ENCODE data around the gene BTN1A1. TPM values are rescaled to one million over a fixed set of nuclear protein-coding genes. Genes with fewer than 3 reads are reported as not detected.

Gene BTN1A1
- total RNA-seq, 4 donors from 2014 or later, result not detected

DNA sequence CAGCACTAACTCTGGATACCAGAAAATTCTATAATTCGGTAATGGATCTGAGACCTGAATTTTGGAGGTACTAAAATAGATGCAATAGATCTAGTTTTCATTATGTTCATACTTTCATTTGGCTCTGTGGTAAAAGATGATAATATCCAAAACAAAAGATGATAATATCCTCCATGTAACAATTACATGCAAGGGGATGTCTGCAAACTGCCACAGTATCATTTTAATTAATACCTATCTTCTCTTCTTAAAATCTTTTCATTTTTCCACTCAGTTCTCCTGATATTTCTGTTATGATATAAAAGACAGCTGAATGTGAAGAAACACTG, 26.7 kb upstream of the BTN1A1 start:
- no peaks in the 10 kb centered on the region for H3K27me3 ChIP-seq
- peak overlapping the region; percentile 81 to 94 (median 93) for H3K27ac ChIP-seq
- 49 to 61% methylated on average over 1 of the region's 1 CpG for WGBS, 2 donors
- no peak for TF ChIP-seq POLR2A (IDR thresholded peaks at IDR 0.05)
- TF ChIP-seq, protein P1, sequence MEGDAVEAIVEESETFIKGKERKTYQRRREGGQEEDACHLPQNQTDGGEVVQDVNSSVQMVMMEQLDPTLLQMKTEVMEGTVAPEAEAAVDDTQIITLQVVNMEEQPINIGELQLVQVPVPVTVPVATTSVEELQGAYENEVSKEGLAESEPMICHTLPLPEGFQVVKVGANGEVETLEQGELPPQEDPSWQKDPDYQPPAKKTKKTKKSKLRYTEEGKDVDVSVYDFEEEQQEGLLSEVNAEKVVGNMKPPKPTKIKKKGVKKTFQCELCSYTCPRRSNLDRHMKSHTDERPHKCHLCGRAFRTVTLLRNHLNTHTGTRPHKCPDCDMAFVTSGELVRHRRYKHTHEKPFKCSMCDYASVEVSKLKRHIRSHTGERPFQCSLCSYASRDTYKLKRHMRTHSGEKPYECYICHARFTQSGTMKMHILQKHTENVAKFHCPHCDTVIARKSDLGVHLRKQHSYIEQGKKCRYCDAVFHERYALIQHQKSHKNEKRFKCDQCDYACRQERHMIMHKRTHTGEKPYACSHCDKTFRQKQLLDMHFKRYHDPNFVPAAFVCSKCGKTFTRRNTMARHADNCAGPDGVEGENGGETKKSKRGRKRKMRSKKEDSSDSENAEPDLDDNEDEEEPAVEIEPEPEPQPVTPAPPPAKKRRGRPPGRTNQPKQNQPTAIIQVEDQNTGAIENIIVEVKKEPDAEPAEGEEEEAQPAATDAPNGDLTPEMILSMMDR (IDR thresholded peaks at IDR 0.05), result no peak
- intact Hi-C loops (cut with DNase I), result no loop called here
- H3K4me1 ChIP-seq, result peaks cover 8 to 32% (median 9%) of the 10 kb centered on the region in 3 donors
- H3K4me3 ChIP-seq, result peak overlapping the region; percentile 30 to 69 (median 50)
- no peak for DNase-seq
- H3K36me3 ChIP-seq, result peaks cover 0 to 21% (median 6%) of the 10 kb centered on the region in 3 donors
- no peaks in the 10 kb centered on the region for H3K9me3 ChIP-seq

DNA sequence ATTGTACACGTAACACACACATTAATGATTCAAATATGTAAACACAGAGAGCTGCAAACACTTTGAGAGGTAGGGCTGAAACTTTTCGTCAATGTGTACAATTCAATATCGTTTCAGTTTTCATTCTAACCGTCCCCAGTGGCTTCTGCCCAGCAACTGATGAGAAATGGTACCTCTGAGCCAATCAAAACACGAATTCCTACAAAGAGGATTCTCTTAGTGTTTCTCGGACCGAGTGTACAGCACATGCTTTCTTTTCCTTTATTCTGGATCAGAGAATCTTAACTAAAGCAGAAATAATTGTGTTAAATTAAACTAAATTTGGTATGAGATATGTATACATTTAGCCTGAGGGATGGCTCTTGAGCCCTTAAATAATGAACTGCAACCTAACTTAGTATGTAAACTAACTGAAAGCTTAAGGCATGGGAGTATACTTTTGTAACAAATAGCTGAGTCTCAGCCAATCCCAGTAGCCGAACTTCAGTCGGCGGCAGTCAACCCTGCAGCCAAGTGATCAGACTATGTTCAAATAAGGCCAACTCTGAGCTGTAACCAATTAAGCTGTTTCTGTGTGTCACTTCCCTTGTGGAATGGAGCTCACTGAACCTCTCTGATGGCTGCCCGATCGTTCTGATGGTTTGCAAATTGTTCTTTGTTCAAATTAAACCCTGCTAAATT, 26.2 kb upstream of the BTN1A1 start:
- Histone ChIP-seq H3K36me3 (peaks cover 0 to 16% (median 2%) of the 10 kb centered on the region in 3 donors), H3K4me3 (peak overlapping the region; percentile 30 to 69 (median 50)), H3K27me3 (no peaks in the 10 kb centered on the region), H3K9me3 (no peaks in the 10 kb centered on the region), H3K4me1 (peaks cover 8 to 32% (median 9%) of the 10 kb centered on the region in 3 donors), H3K27ac (peak overlapping the region; percentile 81 to 94 (median 93))
- peak; percentile 31 for DNase-seq
- TF ChIP-seq, protein P1 (IDR thresholded peaks at IDR 0.05), result no peak
- TF ChIP-seq POLR2A (IDR thresholded peaks at IDR 0.05), result peak in 3 of 4 donors; percentile 63 to 91 (median 80)
- intact Hi-C loops (cut with DNase I), result no loop called here
- 0% methylated on average over 12 of the region's 12 CpGs for WGBS, 2 donors

DNA sequence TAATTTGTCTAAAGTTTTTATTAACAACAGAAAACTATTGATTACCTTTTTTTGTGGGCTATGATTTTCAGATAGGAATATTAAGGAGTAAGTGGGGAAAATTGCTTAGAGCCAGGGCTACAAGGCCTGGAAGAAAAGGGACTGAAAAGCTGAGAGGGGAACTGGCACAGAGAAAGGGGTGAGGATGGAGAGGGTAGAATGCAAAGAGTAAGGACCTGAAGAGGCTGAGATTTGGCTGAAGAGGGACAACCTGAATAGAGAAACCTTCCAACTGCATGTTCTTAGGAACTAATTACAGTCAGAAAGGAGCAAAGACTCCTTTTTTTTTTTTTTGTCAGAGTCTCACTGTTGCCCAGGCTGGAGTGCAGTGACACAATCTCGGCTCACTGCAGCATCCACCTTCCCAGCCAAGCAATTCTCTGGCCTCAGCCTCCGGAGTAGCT, 25.6 kb upstream of the BTN1A1 start:
- Histone ChIP-seq H3K9me3 (no peaks in the 10 kb centered on the region), H3K27me3 (no peaks in the 10 kb centered on the region), H3K4me3 (peak overlapping the region; percentile 30 to 69 (median 50)), H3K36me3 (peaks cover 0 to 10% (median 0%) of the 10 kb centered on the region in 3 donors), H3K27ac (peak overlapping the region; percentile 81 to 94 (median 93)), H3K4me1 (peaks cover 8 to 32% (median 9%) of the 10 kb centered on the region in 3 donors)
- no peak for DNase-seq
- WGBS, 2 donors, result 29 to 50% methylated on average over 2 of the region's 2 CpGs
- intact Hi-C loops (cut with DNase I), result no loop called here
- TF ChIP-seq POLR2A (IDR thresholded peaks at IDR 0.05), result no peak
- TF ChIP-seq, protein P1 (IDR thresholded peaks at IDR 0.05), result no peak

DNA sequence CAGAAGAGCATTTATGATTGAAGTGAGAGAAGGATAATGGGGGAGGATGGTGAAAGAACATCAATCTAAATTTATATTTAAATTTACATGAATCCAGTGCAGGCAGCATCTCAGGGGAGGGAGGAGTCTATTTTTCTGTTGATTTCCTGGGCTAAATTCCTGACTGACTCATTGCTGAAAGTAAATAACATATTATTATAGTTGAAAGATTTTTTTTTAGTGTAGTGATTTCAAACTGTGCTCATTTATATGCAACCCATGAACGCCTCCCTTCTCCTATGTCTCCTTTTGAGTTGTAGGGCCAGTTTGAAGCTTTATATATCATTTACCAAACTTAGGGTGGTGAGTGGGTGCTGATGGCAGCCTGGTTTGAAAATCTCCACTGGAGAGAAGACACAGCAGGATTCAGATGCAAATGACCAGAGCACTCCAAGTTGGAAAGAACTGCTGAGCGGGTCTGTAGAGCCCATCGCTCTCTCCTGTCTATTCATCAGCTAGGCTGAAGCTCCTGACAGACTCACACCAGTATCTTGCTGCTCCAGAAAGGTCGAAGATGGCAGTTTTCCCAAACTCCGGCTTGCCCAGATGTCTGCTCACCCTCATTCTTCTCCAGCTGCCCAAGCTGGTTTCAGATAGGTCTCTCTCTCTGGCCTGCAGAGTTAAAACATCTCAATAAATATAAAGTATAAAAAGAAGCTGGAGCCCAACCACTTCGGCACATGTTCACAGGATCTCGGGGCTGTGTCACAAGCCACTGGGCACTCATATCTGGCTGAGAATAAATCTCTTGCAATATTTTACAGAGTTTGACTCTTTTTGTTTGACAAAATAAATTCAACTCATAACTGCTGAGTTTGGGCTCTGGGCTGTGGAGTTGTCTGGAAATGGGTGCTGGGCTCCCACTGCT, 24.0 kb upstream of the BTN1A1 start:
- Histone ChIP-seq H3K27ac (peak overlapping the region in 2 of 4 donors; percentile 23 to 93), H3K9me3 (no peaks in the 10 kb centered on the region), H3K27me3 (no peaks in the 10 kb centered on the region), H3K4me1 (peaks cover 8 to 32% (median 9%) of the 10 kb centered on the region in 3 donors), H3K36me3 (no peaks in the 10 kb centered on the region), H3K4me3 (no peak overlapping the region)
- WGBS, 2 donors, result 77 to 82% methylated on average over 7 of the region's 7 CpGs
- intact Hi-C loops (cut with DNase I), result no loop called here
- TF ChIP-seq, protein P1 (IDR thresholded peaks at IDR 0.05), result no peak
- no peak for TF ChIP-seq POLR2A (IDR thresholded peaks at IDR 0.05)
- no peak for DNase-seq

DNA sequence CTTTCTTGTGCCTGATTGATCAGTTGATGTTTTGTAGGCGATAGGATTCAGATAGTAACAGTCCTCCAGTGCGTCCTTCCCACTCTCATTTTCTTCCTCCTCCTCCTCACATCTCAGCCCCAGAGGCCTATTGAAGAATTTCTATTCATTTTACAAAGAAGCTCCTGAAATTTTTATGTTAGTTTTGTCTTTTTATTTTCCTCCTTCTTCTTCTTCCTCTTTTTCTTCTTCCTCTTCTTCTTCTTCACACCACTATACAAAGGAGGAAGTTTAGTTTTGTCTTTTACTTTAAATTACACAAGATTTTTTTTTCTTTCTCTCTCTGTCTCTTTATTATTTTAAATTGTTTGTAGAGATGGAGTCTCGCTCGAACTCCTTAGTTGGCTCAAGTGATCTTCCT, 23.2 kb upstream of the BTN1A1 start:
- H3K27ac ChIP-seq, result peak overlapping the region in 2 of 4 donors; percentile 23 to 93
- no peaks in the 10 kb centered on the region for H3K9me3 ChIP-seq
- TF ChIP-seq POLR2A (IDR thresholded peaks at IDR 0.05), result no peak
- TF ChIP-seq, protein P1 (IDR thresholded peaks at IDR 0.05), result no peak
- DNase-seq, result no peak
- H3K36me3 ChIP-seq, result no peaks in the 10 kb centered on the region
- no peaks in the 10 kb centered on the region for H3K27me3 ChIP-seq
- peaks cover 8 to 32% (median 9%) of the 10 kb centered on the region in 3 donors for H3K4me1 ChIP-seq
- 80 to 88% methylated on average over 4 of the region's 4 CpGs for WGBS, 2 donors
- intact Hi-C loops (cut with DNase I), result no loop called here
- H3K4me3 ChIP-seq, result no peak overlapping the region
